Esophagus muscularis mucosa (tissue), 3 donors: ENCODE results near the gene REG3A.

Source experiments
- POLR2A ChIP-seq: fragments of 450-650 bp; IDR thresholded peaks from one replicate; pipeline ENCODE4 v1.6.1; 2017; ENCODE audit warnings: antibody characterized with exemption, moderate library complexity, mild to moderate bottlenecking, low read depth
- POLR2AphosphoS5 ChIP-seq, 2 donors: sonication (generic); formaldehyde crosslinking; IDR thresholded peaks; one replicate each; pipeline ENCODE4 v1.6.1; 2017; ENCODE audit warnings: antibody characterized with exemption in 2 of 2
- TF ChIP-seq, protein P1 (sequence below), 3 experiments: fragments of 200-600 bp in 2 of 3; fragments of 450-650 bp in 1 of 3; sonication (generic) in 2 of 3; IDR thresholded peaks; one replicate each; pipeline ENCODE4 v1.5.1; 2017 to 2019; ENCODE audit warnings: antibody characterized with exemption in 3 of 3, mild to moderate bottlenecking in 2 of 3, moderate library complexity in 1 of 3

DNA sequence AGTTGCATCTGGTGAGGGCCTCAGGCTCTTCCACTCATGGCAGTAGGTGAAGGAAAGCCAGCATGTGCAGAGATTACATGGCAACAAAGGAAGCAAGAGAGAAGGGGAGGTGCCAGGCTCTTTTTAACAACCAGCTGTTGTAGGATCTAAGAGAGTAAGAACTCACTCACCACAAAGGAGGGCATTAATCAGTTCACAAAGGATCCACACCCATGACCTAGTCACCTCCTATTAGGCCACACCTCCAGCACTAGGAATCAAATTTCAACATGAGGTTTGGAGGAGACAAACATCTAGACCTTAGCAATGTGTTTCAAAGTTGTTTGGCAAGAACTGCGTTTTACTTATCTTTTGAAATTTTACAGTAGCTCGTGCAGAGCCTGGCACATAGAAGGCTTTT lies 20.5 kb upstream of the REG3A start:
- TF ChIP-seq POLR2AphosphoS5 (IDR thresholded peaks at IDR 0.05) (no peak), POLR2A (no peak)
- TF ChIP-seq, protein P1, sequence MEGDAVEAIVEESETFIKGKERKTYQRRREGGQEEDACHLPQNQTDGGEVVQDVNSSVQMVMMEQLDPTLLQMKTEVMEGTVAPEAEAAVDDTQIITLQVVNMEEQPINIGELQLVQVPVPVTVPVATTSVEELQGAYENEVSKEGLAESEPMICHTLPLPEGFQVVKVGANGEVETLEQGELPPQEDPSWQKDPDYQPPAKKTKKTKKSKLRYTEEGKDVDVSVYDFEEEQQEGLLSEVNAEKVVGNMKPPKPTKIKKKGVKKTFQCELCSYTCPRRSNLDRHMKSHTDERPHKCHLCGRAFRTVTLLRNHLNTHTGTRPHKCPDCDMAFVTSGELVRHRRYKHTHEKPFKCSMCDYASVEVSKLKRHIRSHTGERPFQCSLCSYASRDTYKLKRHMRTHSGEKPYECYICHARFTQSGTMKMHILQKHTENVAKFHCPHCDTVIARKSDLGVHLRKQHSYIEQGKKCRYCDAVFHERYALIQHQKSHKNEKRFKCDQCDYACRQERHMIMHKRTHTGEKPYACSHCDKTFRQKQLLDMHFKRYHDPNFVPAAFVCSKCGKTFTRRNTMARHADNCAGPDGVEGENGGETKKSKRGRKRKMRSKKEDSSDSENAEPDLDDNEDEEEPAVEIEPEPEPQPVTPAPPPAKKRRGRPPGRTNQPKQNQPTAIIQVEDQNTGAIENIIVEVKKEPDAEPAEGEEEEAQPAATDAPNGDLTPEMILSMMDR (IDR thresholded peaks at IDR 0.05), result no peak
